IMR-90 (cell line): ENCODE results near the gene FNDC3B. TPM values are rescaled to one million over a fixed set of nuclear protein-coding genes. Genes with fewer than 3 reads are reported as not detected.
A peak's percentile ranks its signal among the peaks of the same experiment; 100 is the strongest.

ENCODE experiments used
- ATAC-seq: fragments of 200-7000 bp; cut with Tn5 transposase; 2 replicates; pipeline ENCODE4 v1.9.1; 2020; ENCODE audit warnings: low read depth, mild to moderate bottlenecking, moderate library complexity
- BruUV-seq: library from RNA; stranded (reverse); fragments of 400-500 nt; replicated peaks from 2 replicates; lab custom pipeline; 2021; lab: Mats Ljungman, UMichigan
- CTCF ChIA-PET: fragments of 300-600 bp; formaldehyde crosslinking; extraction: SDS; loops from one replicate; lab custom pipeline; 2021; ENCODE audit warnings: antibody characterized with exemption; lab: Yijun Ruan, JAX
- POLR2A ChIA-PET: fragments of 300-600 bp; sonication (Branson Sonifier 250); formaldehyde crosslinking; loops from one replicate; lab custom pipeline; 2022; ENCODE audit warnings: antibody characterized with exemption; ENCODE audit not compliant: unreplicated experiment; lab: Charles Lee
- DNase-seq: peaks from one replicate; pipeline ENCODE4 v3.0.0; 2013
- H2AFZ ChIP-seq: replicated peaks from 2 replicates; pipeline ENCODE3; 2013; ENCODE audit warnings: low read length, mild to moderate bottlenecking; ENCODE audit not compliant: poor library complexity
- H2AK5ac ChIP-seq: 2 replicates; pipeline ENCODE4 v1.6.1; 2013; ENCODE audit warnings: low read depth, low read length, inconsistent platforms
- H2AK9ac ChIP-seq: replicated peaks from 2 replicates; pipeline ENCODE3; 2013; ENCODE audit warnings: mild to moderate bottlenecking, low read depth, low read length, moderate library complexity; ENCODE audit not compliant: poor library complexity
- H2BK120ac ChIP-seq: 2 replicates; pipeline ENCODE4 v1.6.1; 2013; ENCODE audit warnings: low read depth, low read length, inconsistent platforms
- H2BK15ac ChIP-seq: 3 replicates; pipeline ENCODE4 v1.6.1; 2013; ENCODE audit warnings: low read depth, low read length, inconsistent platforms
- H2BK20ac ChIP-seq: 2 replicates; pipeline ENCODE4 v1.6.1; 2013; ENCODE audit warnings: low read depth, mild to moderate bottlenecking, inconsistent platforms, low read length, moderate library complexity
- H2BK5ac ChIP-seq: 2 replicates; pipeline ENCODE4 v1.6.1; 2013; ENCODE audit warnings: mild to moderate bottlenecking, low read depth, low read length, inconsistent platforms; ENCODE audit not compliant: poor library complexity, severe bottlenecking
- H3K14ac ChIP-seq: replicated peaks from 2 replicates; pipeline ENCODE4 v1.6.1; 2013; ENCODE audit warnings: low read depth, low read length, inconsistent platforms
- H3K18ac ChIP-seq: 2 replicates; pipeline ENCODE4 v1.6.1; 2013; ENCODE audit warnings: low read depth, low read length, control low read depth
- H3K23ac ChIP-seq: 2 replicates; pipeline ENCODE4 v1.6.1; 2013; ENCODE audit warnings: low read depth, low read length, inconsistent platforms
- H3K27ac ChIP-seq: 2 replicates; pipeline ENCODE4 v1.5.1; 2013; ENCODE audit warnings: mild to moderate bottlenecking, control low read depth, low read length; ENCODE audit not compliant: insufficient read depth
- H3K27me3 ChIP-seq: 2 replicates; pipeline ENCODE4 v1.6.1; 2013; ENCODE audit warnings: low read length; ENCODE audit not compliant: control insufficient read depth, insufficient read depth
- H3K36me3 ChIP-seq: 2 replicates; pipeline ENCODE4 v1.6.1; 2013; ENCODE audit warnings: low read length, mixed read lengths; ENCODE audit not compliant: control insufficient read depth, insufficient read depth
- H3K4ac ChIP-seq: 2 replicates; pipeline ENCODE4 v1.6.1; 2013; ENCODE audit warnings: low read depth, low read length, inconsistent platforms
- H3K4me1 ChIP-seq: 2 replicates; pipeline ENCODE4 v1.6.1; 2013; ENCODE audit warnings: low read length, mixed read lengths; ENCODE audit not compliant: control insufficient read depth, insufficient read depth
- H3K4me2 ChIP-seq: 2 replicates; pipeline ENCODE4 v1.6.1; 2013; ENCODE audit warnings: low read depth, mild to moderate bottlenecking, control low read depth, low read length, moderate library complexity
- H3K4me3 ChIP-seq: 2 replicates; pipeline ENCODE4 v1.5.1; 2013; ENCODE audit warnings: low read depth, mild to moderate bottlenecking, control low read depth, low read length, moderate library complexity; ENCODE audit not compliant: insufficient read depth
- H3K56ac ChIP-seq: 2 replicates; pipeline ENCODE4 v1.6.1; 2013; ENCODE audit warnings: low read length, inconsistent platforms; ENCODE audit not compliant: insufficient read depth; ENCODE audit errors: extremely low read depth
- H3K79me1 ChIP-seq, 2 experiments: 2 replicates each; pipeline ENCODE4 v1.6.1; 2013; ENCODE audit warnings: low read length in 2 of 2, inconsistent platforms in 1 of 2, low read depth in 1 of 2
- H3K9ac ChIP-seq: 2 replicates; pipeline ENCODE4 v1.6.1; 2013; ENCODE audit warnings: low read depth, low read length, control low read depth
- H3K9me1 ChIP-seq: 2 replicates; pipeline ENCODE4 v1.6.1; 2013; ENCODE audit warnings: low read length, inconsistent platforms; ENCODE audit not compliant: insufficient read depth
- H3K9me3 ChIP-seq: 2 replicates; pipeline ENCODE4 v1.6.1; 2013; ENCODE audit warnings: low read length; ENCODE audit not compliant: control insufficient read depth, insufficient read depth
- H4K20me1 ChIP-seq: 2 replicates; pipeline ENCODE4 v1.6.1; 2013; ENCODE audit warnings: low read length, inconsistent platforms; ENCODE audit not compliant: insufficient read depth
- H4K5ac ChIP-seq: 2 replicates; pipeline ENCODE4 v1.6.1; 2013; ENCODE audit warnings: mild to moderate bottlenecking, low read depth, low read length, control low read depth
- H4K8ac ChIP-seq, 2 experiments: 2 replicates each; pipeline ENCODE4 v1.6.1; 2013; ENCODE audit warnings: low read depth in 2 of 2, low read length in 2 of 2, control low read depth in 1 of 2, inconsistent platforms in 1 of 2
- H4K91ac ChIP-seq: 2 replicates; pipeline ENCODE4 v1.6.1; 2013; ENCODE audit warnings: low read depth, low read length, inconsistent platforms; ENCODE audit not compliant: insufficient read depth
- CEBPB ChIP-seq: IDR thresholded peaks from 2 replicates; pipeline ENCODE4 v1.6.1; 2012; ENCODE audit warnings: low read depth, low read length, improper control_type of control experiment
- ELK1 ChIP-seq: fragments of 150-350 bp; IDR thresholded peaks from 2 replicates; pipeline ENCODE4 v1.6.1; 2016; ENCODE audit warnings: low read depth, mild to moderate bottlenecking, low read length, moderate library complexity, borderline replicate concordance
- FOS ChIP-seq: fragments of 150-350 bp; IDR thresholded peaks from 2 replicates; pipeline ENCODE4 v1.6.1; 2016; ENCODE audit warnings: low read depth, low read length
- RFX5 ChIP-seq: IDR thresholded peaks from 2 replicates; pipeline ENCODE4 v1.8.0; 2012; ENCODE audit warnings: low read depth, mild to moderate bottlenecking, low read length, moderate library complexity
- SMC3 ChIP-seq: fragments of 150-350 bp; IDR thresholded peaks from 2 replicates; pipeline ENCODE4 v1.6.1; 2016; ENCODE audit warnings: low read depth, mild to moderate bottlenecking, antibody characterized with exemption, low read length, moderate library complexity
- WGBS, 2 experiments: methylation state at CpG; one replicate each; pipeline versions ENCODE4 v1.1.5 to v1.1.7; 2013; ENCODE audit warnings: missing lambda C conversion rate in 2 of 2; ENCODE audit not compliant: insufficient read length in 1 of 2; ENCODE audit errors: extremely low coverage in 2 of 2; 5-methylcytosine and 5-hydroxymethylcytosine counted together
- dilution Hi-C: fragments of 300-500 bp; cut with HindIII; formaldehyde crosslinking; loops from one replicate; pipeline ENCODE4 v1.14.3; 2018; ENCODE audit warnings: low sequenced_read_pairs; ENCODE audit not compliant: unreplicated experiment
- in situ Hi-C: fragments of 300-500 bp; cut with MboI; formaldehyde crosslinking; loops from 3 replicates; pipeline ENCODE4 v1.14.3; 2019; ENCODE audit warnings: low sequenced_read_pairs, inconsistent platforms, mixed read lengths
- intact Hi-C: fragments of 100-400 bp; cut with micrococcal nuclease; formaldehyde crosslinking; loops from 2 replicates; pipeline ENCODE4 v1.10.0; 2022
- polyA plus RNA-seq, 3 experiments: library from polyadenylated mRNA; depleted of rRNA; stranded (reverse); fragments of >200 nt; gene quantifications; 2 replicates each; pipeline ENCODE4 v1.2.3, GENCODE V29; 2012; ENCODE audit warnings: low replicate concordance in 1 of 3
- total RNA-seq: library from RNA; depleted of rRNA; stranded (reverse); fragments of >200 nt; gene quantifications from 2 replicates; pipeline ENCODE4 v1.2.3, GENCODE V29; 2012

FNDC3B gene
- total and polyA plus RNA-seq, 2 of the 4 experiments (the other 2 are of a cell fraction), result 23.9 to 150 TPM

GRCh38 chr3:172217877-172218276 is 178.5 kb downstream of the FNDC3B start:
- H3K4me2 ChIP-seq, result no peak overlapping the region
- H2BK15ac ChIP-seq, result no peak overlapping the region
- no peak overlapping the region for H3K18ac ChIP-seq
- H3K79me1 ChIP-seq, result peaks cover 26 to 90% of the 10 kb centered on the region in 2 experiments
- peaks cover 92% of the 10 kb centered on the region for H4K20me1 ChIP-seq
- no peaks in the 10 kb centered on the region for H3K9me3 ChIP-seq
- no peak for ATAC-seq
- H3K56ac ChIP-seq, result no peak overlapping the region
- intact Hi-C loops, result no loop called here
- H3K27me3 ChIP-seq, result no peaks in the 10 kb centered on the region
- peak; percentile 25 for DNase-seq
- H4K5ac ChIP-seq, result no peak overlapping the region
- TF ChIP-seq ELK1 (no peak), CEBPB (peak; percentile 55; the same call in 1 of the 2 replicates), RFX5 (no peak), SMC3 (no peak), FOS (no peak)
- H2AK5ac ChIP-seq, result no peak overlapping the region
- POLR2A ChIA-PET, result no interaction called here
- dilution Hi-C loops, result no loop called here
- peak overlapping the region; percentile 70 for H3K14ac ChIP-seq
- H3K4me1 ChIP-seq, result peaks cover 15% of the 10 kb centered on the region
- CTCF ChIA-PET, result no interaction called here
- H2BK120ac ChIP-seq, result no peak overlapping the region
- H3K4me3 ChIP-seq, result no peak overlapping the region
- in situ Hi-C loops, result no loop called here
- no peak overlapping the region for H2BK5ac ChIP-seq
- H2AFZ ChIP-seq, result no peak overlapping the region
- BruUV-seq, result no TSS peak
- H4K91ac ChIP-seq, result no peak overlapping the region
- H3K27ac ChIP-seq, result no peak overlapping the region
- H2AK9ac ChIP-seq, result no peak overlapping the region
- WGBS, 2 experiments, result no CpG with 5 or more reads among the region's 5 CpGs
- peaks cover 34% of the 10 kb centered on the region for H3K9me1 ChIP-seq
- H4K8ac ChIP-seq, result no peak overlapping the region
- no peak overlapping the region for H2BK20ac ChIP-seq
- no peak overlapping the region for H3K4ac ChIP-seq
- H3K36me3 ChIP-seq, result no peaks in the 10 kb centered on the region; the same call in none of the 2 replicates
- H3K9ac ChIP-seq, result no peak overlapping the region
- H3K23ac ChIP-seq, result no peak overlapping the region
